Epithelial cell of esophagus (primary cell): ENCODE data around the gene PTGIS.

Experiments
- DNase-seq: peaks from one replicate; pipeline ENCODE4 v3.0.0; 2010; ENCODE audit warnings: low read depth
- H3K4me3 ChIP-seq: 2 replicates; pipeline ENCODE4 v1.5.1; 2011; ENCODE audit warnings: mild to moderate bottlenecking, low read length, control low read depth
- TF ChIP-seq, protein P1 (sequence below): IDR thresholded peaks from 2 replicates; pipeline ENCODE4 v1.5.1; 2011; ENCODE audit warnings: low read depth, mild to moderate bottlenecking, low read length, control low read depth, inconsistent platforms; ENCODE audit not compliant: insufficient read depth; ENCODE audit errors: missing control alignments

Gene PTGIS

DNA sequence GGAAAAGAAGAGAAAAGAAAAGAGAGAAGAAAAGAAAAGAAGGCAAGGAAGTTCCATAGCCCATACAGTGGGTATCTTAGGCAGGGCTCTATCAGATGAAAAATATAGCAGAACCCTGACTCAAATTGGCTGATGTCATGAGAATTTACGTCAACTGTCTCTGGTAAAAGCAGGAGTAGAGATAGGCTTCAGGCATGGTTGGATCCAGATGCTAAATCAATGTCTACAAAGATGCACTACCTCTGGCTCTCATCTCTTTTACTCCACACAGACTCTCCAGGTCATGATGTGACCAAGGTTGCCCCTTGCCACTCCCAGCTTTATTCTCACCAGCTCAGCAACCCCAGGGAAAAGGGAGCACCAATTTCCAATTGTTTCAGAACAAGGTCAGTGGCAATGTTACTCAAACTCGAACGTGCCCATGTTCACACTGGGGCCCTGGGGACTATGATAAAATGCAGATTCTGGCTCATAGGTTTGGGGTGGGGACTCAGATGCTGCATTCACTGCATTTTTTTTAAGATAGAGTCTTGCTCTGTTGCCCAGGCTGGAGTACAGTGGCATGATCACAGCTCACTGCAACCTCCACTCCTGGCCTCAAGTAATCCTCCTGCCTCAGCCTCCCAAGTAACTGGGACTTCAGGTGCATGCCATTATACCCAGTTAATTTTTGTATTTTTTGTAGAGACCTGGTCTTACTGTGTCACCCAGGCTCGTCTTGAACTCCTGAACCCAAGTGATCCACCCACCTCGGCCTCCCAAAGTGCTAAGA, 33.4 kb upstream of the PTGIS start:
- no peak for DNase-seq
- TF ChIP-seq, protein P1, sequence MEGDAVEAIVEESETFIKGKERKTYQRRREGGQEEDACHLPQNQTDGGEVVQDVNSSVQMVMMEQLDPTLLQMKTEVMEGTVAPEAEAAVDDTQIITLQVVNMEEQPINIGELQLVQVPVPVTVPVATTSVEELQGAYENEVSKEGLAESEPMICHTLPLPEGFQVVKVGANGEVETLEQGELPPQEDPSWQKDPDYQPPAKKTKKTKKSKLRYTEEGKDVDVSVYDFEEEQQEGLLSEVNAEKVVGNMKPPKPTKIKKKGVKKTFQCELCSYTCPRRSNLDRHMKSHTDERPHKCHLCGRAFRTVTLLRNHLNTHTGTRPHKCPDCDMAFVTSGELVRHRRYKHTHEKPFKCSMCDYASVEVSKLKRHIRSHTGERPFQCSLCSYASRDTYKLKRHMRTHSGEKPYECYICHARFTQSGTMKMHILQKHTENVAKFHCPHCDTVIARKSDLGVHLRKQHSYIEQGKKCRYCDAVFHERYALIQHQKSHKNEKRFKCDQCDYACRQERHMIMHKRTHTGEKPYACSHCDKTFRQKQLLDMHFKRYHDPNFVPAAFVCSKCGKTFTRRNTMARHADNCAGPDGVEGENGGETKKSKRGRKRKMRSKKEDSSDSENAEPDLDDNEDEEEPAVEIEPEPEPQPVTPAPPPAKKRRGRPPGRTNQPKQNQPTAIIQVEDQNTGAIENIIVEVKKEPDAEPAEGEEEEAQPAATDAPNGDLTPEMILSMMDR = no peak
- H3K4me3 ChIP-seq = no peak overlapping the region

DNA sequence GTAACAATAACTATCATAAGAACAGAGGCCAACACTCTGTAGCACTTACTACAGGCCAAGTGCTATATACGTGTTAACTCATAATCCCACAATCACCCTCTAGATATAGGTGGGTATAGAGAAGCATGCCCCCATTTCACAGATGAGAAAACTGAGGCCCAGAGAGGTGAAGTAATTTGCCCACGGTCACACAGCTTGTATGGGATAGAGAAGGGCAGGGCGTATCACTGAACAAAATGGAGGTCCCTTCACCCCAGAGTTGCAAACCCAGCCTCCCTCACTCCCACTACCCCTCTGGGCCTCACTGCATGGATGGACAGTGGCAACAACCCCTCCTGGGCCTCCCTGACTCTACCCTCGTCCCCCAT, 31.8 kb upstream of the PTGIS start:
- no peak for DNase-seq
- no peak overlapping the region for H3K4me3 ChIP-seq

DNA sequence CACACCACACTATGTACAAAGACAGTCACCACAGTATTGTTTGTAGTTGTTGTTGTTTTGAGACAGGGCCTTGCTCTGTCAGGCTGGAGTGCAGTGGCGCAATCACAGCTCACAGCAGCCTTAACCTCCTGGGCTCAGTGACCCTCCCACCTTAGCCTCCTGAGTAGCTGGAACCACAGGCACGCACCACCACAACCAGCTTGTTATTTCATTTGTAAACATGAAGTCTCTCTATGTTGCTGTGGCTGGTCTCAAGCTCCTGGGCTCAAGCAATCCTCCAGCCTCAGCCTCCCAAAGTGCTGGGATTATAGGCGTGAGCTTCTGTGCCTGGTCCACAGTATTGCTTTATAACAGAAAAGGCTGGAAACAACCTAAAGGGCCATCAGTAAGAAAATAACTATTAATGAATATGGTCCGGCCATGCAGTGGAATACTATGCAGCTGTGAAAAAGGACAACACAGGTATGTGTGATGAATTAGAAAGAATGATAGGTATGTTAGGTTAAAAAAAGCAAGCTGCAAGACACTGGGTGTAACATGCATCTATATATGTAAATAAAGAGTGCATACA, 30.0 kb upstream of the PTGIS start:
- no peak for DNase-seq
- TF ChIP-seq, protein P1 = no peak
- H3K4me3 ChIP-seq = no peak overlapping the region

More for the DNA sequence above, 31.8 kb upstream of the PTGIS start:
- TF ChIP-seq, protein P1 = no peak

DNA sequence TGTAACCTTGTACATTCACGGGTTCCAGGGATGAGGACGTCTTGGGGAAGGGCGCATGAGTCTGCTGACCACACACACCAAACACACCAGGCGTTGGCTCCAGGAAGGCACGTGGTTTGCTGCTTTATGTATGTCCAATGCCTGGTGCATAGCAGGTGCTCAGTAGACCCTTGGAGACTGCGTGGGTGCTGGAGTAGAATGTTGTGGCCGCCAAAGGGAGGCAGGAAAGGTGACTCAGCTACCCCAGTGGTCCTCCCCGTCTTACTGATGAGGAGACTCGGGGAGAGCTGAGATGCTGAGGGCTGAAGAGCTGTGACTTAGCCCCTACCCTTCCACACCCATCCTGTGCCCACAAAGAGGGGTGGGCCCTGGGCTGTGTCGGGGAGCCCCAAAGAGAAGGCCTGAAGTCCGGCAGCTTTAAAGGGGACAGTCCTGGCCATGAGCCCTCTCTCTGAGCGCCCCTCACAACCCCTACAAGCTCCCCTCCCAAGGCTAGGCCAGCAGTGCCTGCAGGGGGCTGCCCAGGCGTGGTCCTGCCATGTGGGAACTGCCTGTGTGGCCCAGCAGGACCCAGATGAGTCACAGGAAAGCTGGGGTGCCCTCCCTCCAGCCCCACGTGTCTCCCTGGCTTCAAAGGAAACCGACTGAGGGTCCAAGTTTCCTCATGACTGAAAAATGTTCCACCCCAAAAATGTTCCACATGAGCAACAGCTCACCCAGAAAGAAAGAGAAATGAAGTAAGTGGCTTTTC, 28.0 kb upstream of the PTGIS start:
- no peak overlapping the region for H3K4me3 ChIP-seq
- DNase-seq = no peak
- TF ChIP-seq, protein P1 = no peak

DNA sequence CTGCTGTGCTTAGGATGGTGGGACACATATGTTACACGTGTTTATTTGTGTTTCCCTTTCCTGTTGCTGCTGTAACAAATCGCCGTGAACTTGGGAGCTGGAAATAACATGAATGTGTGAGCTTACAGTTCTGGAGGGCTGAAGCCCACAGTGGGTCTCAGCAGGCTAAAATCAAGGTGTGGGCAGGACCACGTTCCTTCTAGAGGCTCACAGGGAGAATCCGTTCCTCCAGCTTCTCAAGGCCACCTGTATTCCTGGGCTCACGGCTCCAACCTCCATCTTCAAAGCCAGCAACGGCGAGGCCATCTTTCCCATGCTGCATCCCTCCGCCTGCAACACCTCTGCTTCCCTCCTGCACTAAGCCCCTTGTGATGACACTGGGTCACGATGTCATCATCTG, 27.4 kb upstream of the PTGIS start:
- TF ChIP-seq, protein P1 = no peak
- no peak for DNase-seq
- no peak overlapping the region for H3K4me3 ChIP-seq

DNA sequence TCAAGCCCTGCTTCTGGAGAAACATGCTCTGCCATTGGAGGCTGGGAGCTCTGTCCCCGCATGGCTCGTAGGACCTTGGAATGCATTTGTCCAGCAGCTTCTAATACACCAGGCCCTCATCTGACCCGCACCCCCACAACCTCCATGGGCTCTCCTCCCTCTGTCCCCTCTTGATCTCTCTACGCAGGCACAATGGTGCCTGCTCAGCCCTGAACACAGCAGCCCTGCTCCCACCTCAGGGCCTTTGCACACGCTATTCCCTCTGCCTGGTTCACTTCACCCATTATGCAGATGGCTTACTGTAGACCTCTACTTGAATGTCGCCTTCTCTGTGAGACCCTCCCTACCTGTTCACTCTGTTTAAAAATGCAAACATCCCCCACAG, 27.0 kb upstream of the PTGIS start:
- TF ChIP-seq, protein P1 = no peak
- no peak for DNase-seq
- no peak overlapping the region for H3K4me3 ChIP-seq
